ENCODE results near the gene IFT20. TPM values are rescaled to one million over a fixed set of nuclear protein-coding genes. Genes with fewer than 3 reads are reported as not detected.

The IFT20 gene
- total RNA-seq, 2 experiments from 2014 or later = 17.0 to 21.4 TPM

DNA sequence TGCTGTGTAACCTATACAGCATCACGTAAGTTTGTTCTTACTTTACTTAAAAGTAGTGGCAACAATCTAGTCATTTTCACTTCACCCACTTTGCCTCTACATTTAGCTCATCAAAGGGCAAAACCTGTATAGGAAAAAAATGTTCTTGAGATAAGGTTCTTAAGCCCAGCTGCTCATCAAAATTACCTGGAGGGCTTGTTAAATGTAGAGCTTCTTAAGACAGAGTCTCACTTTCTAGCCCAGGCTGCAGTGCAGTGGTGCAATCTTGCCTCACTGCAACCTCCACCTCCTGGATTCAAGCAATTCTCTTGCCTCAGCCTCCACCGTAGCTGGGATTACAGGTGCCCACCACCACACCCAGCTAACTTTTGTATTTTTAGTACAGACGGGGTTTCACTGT is 54.4 kb downstream of the IFT20 start:
- Mint-ChIP-seq H3K9me3 (no peaks in the 10 kb centered on the region), H3K4me3 (no peak overlapping the region), H3K36me3 (no peaks in the 10 kb centered on the region), H3K27me3 (peaks cover 49% of the 10 kb centered on the region), H3K27ac (no peak overlapping the region), H3K4me1 (peaks cover 15% of the 10 kb centered on the region)
- no peak for DNase-seq

DNA sequence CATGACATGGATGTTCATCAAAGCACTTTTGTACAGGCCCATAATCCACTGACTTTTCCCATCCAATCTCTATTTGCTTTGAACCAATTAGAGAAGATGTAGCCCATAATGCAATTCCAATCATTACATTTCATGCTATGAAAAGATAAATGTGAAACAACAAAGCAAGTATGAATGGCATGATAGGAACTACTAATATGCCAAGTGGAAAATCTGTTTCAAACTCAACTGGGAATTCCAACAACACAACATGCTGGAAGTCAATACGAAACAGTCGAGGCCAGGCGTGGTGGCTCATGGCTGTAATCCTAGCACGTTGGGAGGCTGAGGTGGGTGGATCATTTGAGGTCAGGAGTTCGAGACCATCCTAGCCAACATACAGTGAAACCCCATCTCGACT is 55.9 kb downstream of the IFT20 start:
- no peaks in the 10 kb centered on the region for H3K9me3 Mint-ChIP-seq
- no peaks in the 10 kb centered on the region for H3K36me3 Mint-ChIP-seq
- H3K27ac Mint-ChIP-seq = no peak overlapping the region
- DNase-seq = no peak
- H3K4me3 Mint-ChIP-seq = no peak overlapping the region
- peaks cover 61% of the 10 kb centered on the region for H3K27me3 Mint-ChIP-seq
- H3K4me1 Mint-ChIP-seq = peaks cover 15% of the 10 kb centered on the region

Other genes with a start within 250 kb of the IFT20 start
- gene TMEM97, start 16.3 kb downstream of the IFT20 start, total RNA-seq = 10 to 100 TPM; 58.1 to 58.2 TPM
- gene TNFAIP1, start 289 bp upstream of the IFT20 start, total RNA-seq = 10 to 100 TPM; 22.2 to 23.2 TPM
- 100 to 1,000 TPM; 125 to 126 TPM for gene POLDIP2, start 22.1 kb upstream of the IFT20 start, total RNA-seq
- gene SEBOX, start 29.7 kb upstream of the IFT20 start, total RNA-seq = not detected
- gene VTN, start 34.8 kb upstream of the IFT20 start, total RNA-seq = under 1 TPM; 0.22 to 0.35 TPM
- 10 to 100 TPM; 25.7 to 29.0 TPM for gene SARM1, start 36.2 kb upstream of the IFT20 start, total RNA-seq
- 1 to 10 TPM; 5.2 to 6.1 TPM for gene SLC46A1, start 70.7 kb upstream of the IFT20 start, total RNA-seq
- not detected for gene SLC13A2, start 138.2 kb upstream of the IFT20 start, total RNA-seq
- gene FOXN1, start 170.9 kb upstream of the IFT20 start, total RNA-seq = not detected
- gene UNC119, start 217.2 kb upstream of the IFT20 start, total RNA-seq = 10 to 100 TPM; 31.5 to 34.3 TPM
- gene PIGS, start 236.1 kb upstream of the IFT20 start, total RNA-seq = 10 to 100 TPM; 41.5 to 42.5 TPM
- gene ALDOC, start 241.4 kb upstream of the IFT20 start, total RNA-seq = 10 to 100 TPM; 85.6 to 85.8 TPM

Measured in activated naive CD8-positive, alpha-beta T cell treated with anti-CD3 and anti-CD28 coated beads for 36 hours (primary cell).